ENCODE measurements around the gene STX18.

Gene STX18

DNA sequence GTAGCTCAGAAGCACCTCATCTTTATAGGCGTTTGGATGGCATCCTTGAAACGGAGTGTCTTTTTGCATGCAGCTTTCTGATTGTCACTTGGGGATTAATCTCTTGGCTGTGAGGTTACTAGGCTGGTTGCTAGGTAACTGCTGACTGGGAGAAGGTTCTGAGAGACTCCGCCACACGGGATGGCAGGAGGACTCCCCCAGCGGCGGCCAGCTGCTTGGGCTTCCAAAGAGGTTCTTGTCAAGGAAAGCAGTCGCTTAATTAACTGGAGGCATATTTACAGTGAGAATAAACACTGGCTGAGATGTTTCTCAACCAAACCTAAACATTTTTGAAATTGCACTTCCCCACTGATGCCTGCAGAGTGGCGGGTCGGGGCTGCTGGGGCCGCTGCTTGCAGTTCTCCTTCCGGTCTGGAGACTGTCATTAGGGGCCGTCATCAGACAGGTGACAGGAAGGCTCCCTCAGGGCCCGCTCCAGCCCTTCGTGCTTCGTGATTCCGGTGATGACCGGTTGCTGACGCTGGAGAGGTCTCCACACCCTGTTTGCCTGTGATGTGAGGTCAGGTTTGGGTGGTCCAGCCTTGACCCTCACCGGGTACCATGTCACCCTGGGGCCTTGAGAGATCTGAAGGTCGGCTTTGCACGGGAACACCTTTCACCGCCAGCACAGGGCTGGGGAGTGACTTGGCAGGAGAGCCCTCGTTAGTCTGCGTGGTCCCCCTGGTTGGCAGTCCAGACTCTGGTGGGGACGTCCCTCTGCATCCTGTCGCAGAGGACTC is 145.8 kb downstream of the STX18 start:
- Histone ChIP-seq H3K9me3 (ENCODE audit: severe bottlenecking) (no peaks in the 10 kb centered on the region), H3K27me3 (ENCODE audit: insufficient read depth, low read depth, severe bottlenecking) (peaks cover 43% of the 10 kb centered on the region), H3K27ac (no peak overlapping the region), H3K4me3 (ENCODE audit: low read depth, low read length) (peak overlapping the region; percentile 24), H3K36me3 (no peaks in the 10 kb centered on the region)
- DNase-seq = peak; percentile 79
- TF ChIP-seq CTCF (IDR thresholded peaks at IDR 0.05; ENCODE audit: low read depth, low read length) = peak; percentile 26; the same call in 1 of the 2 replicates

- Histone ChIP-seq H3K27me3 (ENCODE audit: insufficient read depth, low read depth, severe bottlenecking) (peaks cover 49% of the 10 kb centered on the region), H3K9me3 (ENCODE audit: severe bottlenecking) (no peaks in the 10 kb centered on the region), H3K4me3 (ENCODE audit: low read depth, low read length) (no peak overlapping the region), H3K36me3 (no peaks in the 10 kb centered on the region), H3K27ac (no peak overlapping the region)
- no peak for TF ChIP-seq CTCF (IDR thresholded peaks at IDR 0.05; ENCODE audit: low read depth, low read length)
- DNase-seq = no peak
Observed at GRCh38 chr4:4395371-4395770, 146.5 kb downstream of the STX18 start.

DNA sequence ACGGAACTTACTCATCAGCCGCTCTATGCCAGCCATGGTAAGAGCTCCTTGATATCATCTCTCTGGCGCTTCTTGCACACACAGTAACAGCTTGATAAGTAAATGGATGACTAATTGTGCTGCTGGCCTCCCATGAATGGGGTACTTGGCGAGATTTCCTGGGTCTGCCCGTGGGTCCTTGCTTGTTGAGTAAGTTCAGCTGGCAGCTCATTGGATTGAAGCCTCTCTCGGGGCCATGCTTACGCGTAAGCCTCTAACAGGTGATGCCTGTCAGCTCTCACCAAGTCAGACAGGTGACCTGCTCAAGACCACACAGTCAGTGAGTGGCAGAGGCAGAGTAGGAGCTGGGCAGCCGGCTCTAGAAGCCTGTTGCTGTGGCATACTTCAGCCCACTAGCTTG is 147.2 kb downstream of the STX18 start:
- Histone ChIP-seq H3K27me3 (ENCODE audit: insufficient read depth, low read depth, severe bottlenecking) (peaks cover 57% of the 10 kb centered on the region), H3K9me3 (ENCODE audit: severe bottlenecking) (no peaks in the 10 kb centered on the region), H3K27ac (no peak overlapping the region), H3K4me3 (ENCODE audit: low read depth, low read length) (no peak overlapping the region), H3K36me3 (no peaks in the 10 kb centered on the region)
- no peak for TF ChIP-seq CTCF (IDR thresholded peaks at IDR 0.05; ENCODE audit: low read depth, low read length)
- DNase-seq = no peak

GRCh38 chr4:4392501-4393183 is 149.2 kb downstream of the STX18 start:
- no peak for TF ChIP-seq CTCF (IDR thresholded peaks at IDR 0.05; ENCODE audit: low read depth, low read length)
- H3K27me3 ChIP-seq (ENCODE audit: insufficient read depth, low read depth, severe bottlenecking) = peaks cover 77% of the 10 kb centered on the region
- no peak overlapping the region for H3K27ac ChIP-seq
- H3K4me3 ChIP-seq (ENCODE audit: low read depth, low read length) = no peak overlapping the region
- no peak for DNase-seq
- H3K36me3 ChIP-seq = no peaks in the 10 kb centered on the region
- no peaks in the 10 kb centered on the region for H3K9me3 ChIP-seq (ENCODE audit: severe bottlenecking)

- H3K27ac ChIP-seq = no peak overlapping the region
- no peak overlapping the region for H3K4me3 ChIP-seq (ENCODE audit: low read depth, low read length)
- no peak for DNase-seq
- no peaks in the 10 kb centered on the region for H3K36me3 ChIP-seq
- H3K27me3 ChIP-seq (ENCODE audit: insufficient read depth, low read depth, severe bottlenecking) = peaks cover 84% of the 10 kb centered on the region
- no peak for TF ChIP-seq CTCF (IDR thresholded peaks at IDR 0.05; ENCODE audit: low read depth, low read length)
- H3K9me3 ChIP-seq (ENCODE audit: severe bottlenecking) = no peaks in the 10 kb centered on the region
Observed at GRCh38 chr4:4391866-4392265, 150.0 kb downstream of the STX18 start.

Measured in WERI-Rb-1 (cell line).